BJ (cell line): Measurements from ENCODE around the gene RAB33B. TPM values are rescaled to one million over a fixed set of nuclear protein-coding genes. Genes with fewer than 3 reads are reported as not detected.

Experiments
- CTCF ChIA-PET: fragments of 350-600 bp; formaldehyde crosslinking; extraction: SDS; loops from one replicate; lab custom pipeline; 2021; ENCODE audit warnings: antibody characterized with exemption, inconsistent platforms; lab: Yijun Ruan, JAX
- POLR2A ChIA-PET: fragments of 300-600 bp; sonication (Branson Sonifier 250); formaldehyde crosslinking; extraction: SDS; loops from one replicate; lab custom pipeline; 2021; ENCODE audit warnings: antibody characterized with exemption; lab: Charles Lee
- DNase-seq: peaks from one replicate; pipeline ENCODE4 v3.0.0-alpha.2; 2011; ENCODE audit warnings: low read depth
- H3K27me3 ChIP-seq: 2 replicates; pipeline ENCODE4 v1.6.0; 2011; ENCODE audit warnings: low read length; ENCODE audit not compliant: control insufficient read depth, insufficient read depth
- H3K36me3 ChIP-seq: 2 replicates; pipeline ENCODE4 v1.5.1; 2011; ENCODE audit warnings: low read length; ENCODE audit not compliant: control insufficient read depth, insufficient read depth
- H3K4me3 ChIP-seq: 2 replicates; pipeline ENCODE4 v1.5.1; 2011; ENCODE audit warnings: low read depth, mild to moderate bottlenecking, control low read depth, low read length
- polyA plus RNA-seq: library from polyadenylated mRNA; depleted of rRNA; stranded (reverse); fragments of >200 nt; gene quantifications from 2 replicates; pipeline ENCODE4 v1.2.3, GENCODE V29; 2011
- TF ChIP-seq, protein P1 (sequence below): IDR thresholded peaks from 2 replicates; pipeline ENCODE4 v1.5.1; 2011; ENCODE audit warnings: low read depth, mild to moderate bottlenecking, control low read depth, inconsistent platforms, low read length, moderate library complexity; ENCODE audit not compliant: insufficient read depth

RAB33B gene
- polyA plus RNA-seq, 1 experiment = 4.0 TPM

DNA sequence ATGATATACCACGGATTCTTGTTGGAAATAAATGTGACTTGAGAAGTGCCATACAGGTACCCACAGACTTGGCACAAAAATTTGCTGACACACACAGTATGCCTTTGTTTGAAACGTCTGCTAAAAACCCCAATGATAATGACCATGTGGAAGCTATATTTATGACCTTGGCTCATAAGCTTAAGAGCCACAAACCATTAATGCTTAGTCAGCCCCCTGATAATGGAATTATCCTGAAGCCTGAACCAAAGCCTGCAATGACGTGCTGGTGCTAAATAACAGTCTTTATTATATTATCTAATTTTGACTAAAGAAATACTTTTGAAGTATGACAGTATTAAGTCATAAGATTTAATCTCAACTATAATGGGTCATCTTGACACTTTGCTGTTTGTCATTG is 18.9 kb downstream of the RAB33B start:
- H3K36me3 ChIP-seq = no peaks in the 10 kb centered on the region
- TF ChIP-seq, protein P1, sequence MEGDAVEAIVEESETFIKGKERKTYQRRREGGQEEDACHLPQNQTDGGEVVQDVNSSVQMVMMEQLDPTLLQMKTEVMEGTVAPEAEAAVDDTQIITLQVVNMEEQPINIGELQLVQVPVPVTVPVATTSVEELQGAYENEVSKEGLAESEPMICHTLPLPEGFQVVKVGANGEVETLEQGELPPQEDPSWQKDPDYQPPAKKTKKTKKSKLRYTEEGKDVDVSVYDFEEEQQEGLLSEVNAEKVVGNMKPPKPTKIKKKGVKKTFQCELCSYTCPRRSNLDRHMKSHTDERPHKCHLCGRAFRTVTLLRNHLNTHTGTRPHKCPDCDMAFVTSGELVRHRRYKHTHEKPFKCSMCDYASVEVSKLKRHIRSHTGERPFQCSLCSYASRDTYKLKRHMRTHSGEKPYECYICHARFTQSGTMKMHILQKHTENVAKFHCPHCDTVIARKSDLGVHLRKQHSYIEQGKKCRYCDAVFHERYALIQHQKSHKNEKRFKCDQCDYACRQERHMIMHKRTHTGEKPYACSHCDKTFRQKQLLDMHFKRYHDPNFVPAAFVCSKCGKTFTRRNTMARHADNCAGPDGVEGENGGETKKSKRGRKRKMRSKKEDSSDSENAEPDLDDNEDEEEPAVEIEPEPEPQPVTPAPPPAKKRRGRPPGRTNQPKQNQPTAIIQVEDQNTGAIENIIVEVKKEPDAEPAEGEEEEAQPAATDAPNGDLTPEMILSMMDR = no peak
- no peaks in the 10 kb centered on the region for H3K27me3 ChIP-seq
- H3K4me3 ChIP-seq = no peak overlapping the region
- ChIA-PET POLR2A (no interaction called here), CTCF (no interaction called here)
- DNase-seq = no peak

DNA sequence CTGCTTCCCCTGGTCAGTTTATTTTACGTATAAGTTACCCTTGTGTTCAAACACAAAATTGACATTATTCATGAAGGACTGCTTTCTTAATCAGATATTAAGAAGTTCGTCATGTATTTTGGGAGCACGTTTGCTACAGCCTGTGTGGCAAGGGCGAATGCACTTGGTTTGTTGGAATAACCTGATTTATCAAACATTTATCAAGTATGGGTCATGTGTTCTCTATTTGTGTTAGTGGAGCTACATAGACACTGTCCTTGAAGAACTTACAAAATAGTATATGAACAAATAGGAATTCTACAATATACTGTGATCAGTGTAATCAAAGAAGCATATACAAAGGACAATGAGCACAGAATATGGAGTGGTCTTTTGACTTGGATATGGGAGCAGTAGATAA is 22.4 kb downstream of the RAB33B start:
- CTCF ChIA-PET = no interaction called here
- no peak for DNase-seq
- Histone ChIP-seq H3K27me3 (no peaks in the 10 kb centered on the region), H3K36me3 (no peaks in the 10 kb centered on the region), H3K4me3 (no peak overlapping the region)
- POLR2A ChIA-PET = no interaction called here
- TF ChIP-seq, protein P1 = no peak

DNA sequence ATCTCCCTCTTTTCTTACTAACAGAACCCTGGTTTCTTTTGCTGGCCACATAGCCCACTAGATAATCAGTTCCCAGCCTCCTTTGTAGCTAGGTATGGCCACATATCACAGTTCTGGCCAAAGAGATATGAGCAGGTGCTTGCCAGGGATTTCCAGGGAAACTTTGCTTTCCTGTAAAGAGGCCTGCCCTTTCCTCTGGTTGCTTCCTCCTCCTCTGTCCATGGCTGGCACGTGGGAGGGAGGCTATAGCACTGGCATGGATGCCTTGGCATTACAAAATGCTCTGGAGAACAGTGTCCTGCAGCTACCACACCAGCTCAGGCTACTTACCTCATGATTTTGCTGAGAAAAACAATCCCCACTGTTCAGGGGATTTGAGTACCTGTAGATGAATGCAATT is 27.5 kb downstream of the RAB33B start:
- TF ChIP-seq, protein P1 = no peak
- ChIA-PET CTCF (interaction anchor here (1.9 kb wide), 1 partner anchor 16 kb away, joined by 7 read pairs; no protein-coding TSS in a partner anchor), POLR2A (no interaction called here)
- H3K4me3 ChIP-seq = no peak overlapping the region
- H3K27me3 ChIP-seq = no peaks in the 10 kb centered on the region
- no peaks in the 10 kb centered on the region for H3K36me3 ChIP-seq
- no peak for DNase-seq

DNA sequence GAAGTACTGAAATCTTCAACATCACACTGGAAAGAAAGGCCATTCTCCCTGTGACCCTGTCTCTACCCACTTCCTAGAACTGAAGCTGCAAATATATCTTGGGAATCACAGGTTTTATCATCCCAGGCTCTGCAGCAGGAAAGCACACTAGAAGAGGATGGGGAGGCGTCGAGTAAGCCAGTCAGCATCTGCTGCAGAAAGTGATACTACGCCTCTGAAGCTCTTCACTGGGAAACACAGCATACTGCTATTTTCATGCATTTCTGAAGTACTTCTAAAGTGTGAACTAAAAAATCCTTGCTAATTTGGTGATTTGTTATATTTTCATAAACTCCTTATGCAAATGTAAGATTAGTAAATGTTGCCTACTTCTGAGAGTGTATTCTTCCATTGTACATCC is 29.1 kb downstream of the RAB33B start:
- H3K27me3 ChIP-seq = no peaks in the 10 kb centered on the region
- TF ChIP-seq, protein P1 = no peak
- DNase-seq = no peak
- ChIA-PET CTCF (interaction anchor here (0.5 to 1.2 kb wide), 2 partner anchors 15 to 431 kb away, joined by 4 read pairs; no protein-coding TSS in a partner anchor), POLR2A (no interaction called here)
- no peak overlapping the region for H3K4me3 ChIP-seq
- no peaks in the 10 kb centered on the region for H3K36me3 ChIP-seq

DNA sequence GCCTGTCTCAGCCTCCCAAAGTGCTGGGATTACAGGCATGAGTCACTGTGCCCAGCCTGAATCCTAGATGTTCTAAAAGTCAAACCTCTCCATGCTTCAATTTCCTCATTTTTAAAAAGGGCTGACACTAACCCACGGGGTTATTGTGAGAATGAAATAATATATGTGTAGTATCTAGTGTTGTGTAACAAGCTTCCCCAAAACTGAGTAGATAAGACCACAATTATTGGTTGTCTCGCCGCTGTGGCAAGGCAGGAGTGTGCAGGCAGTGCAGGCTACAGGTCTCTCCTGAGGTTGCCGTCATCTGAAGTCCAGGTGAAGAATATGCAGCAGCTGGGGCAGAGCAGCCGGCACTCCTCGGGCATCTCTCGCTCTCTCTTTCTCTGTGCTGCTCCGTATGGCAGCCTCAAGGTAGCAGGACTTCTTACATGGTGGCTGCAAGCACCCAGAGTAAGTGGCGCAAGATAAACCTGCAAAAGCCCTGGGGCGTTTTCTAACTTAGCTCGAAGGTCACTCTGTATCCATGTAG is 30.9 kb downstream of the RAB33B start:
- POLR2A ChIA-PET = no interaction called here
- H3K4me3 ChIP-seq = no peak overlapping the region
- CTCF ChIA-PET = no interaction called here
- DNase-seq = no peak
- H3K27me3 ChIP-seq = no peaks in the 10 kb centered on the region
- TF ChIP-seq, protein P1 = no peak
- H3K36me3 ChIP-seq = no peaks in the 10 kb centered on the region
